GM10266 (cell line): ENCODE data around the gene ASTN2.
A peak's percentile ranks its signal among the peaks of the same experiment; 100 is the strongest.

Experiments used
- DNase-seq: peaks from one replicate; pipeline ENCODE4 v3.0.0; 2012; ENCODE audit errors: extremely low spot score
- TF ChIP-seq, protein P1 (sequence below): IDR thresholded peaks from 2 replicates; pipeline ENCODE4 v1.5.1; 2012; ENCODE audit warnings: mild to moderate bottlenecking, low read depth; ENCODE audit not compliant: control insufficient read depth, insufficient read depth; ENCODE audit errors: missing control alignments

ASTN2 gene

DNA sequence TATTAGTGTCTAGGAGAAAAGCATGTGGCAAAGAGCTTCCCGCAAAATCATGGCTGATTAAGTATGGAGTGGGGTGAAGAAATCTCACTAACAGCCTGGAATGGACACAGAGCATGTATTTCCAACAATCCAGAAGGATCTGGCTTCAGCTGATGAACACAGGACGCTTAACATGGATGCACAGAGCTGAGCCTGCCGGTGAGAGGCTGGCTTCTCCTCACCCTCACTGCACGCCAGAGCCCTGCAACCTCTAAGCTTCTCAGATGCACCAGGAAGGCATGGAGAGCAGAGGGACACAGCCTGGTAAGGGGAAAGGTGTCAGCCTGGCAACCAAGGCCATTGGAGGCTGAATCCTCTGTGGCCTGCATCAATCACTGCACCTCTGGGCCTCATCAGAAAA, 429.3 kb downstream of the ASTN2 start:
- no peak for DNase-seq
- TF ChIP-seq, protein P1, sequence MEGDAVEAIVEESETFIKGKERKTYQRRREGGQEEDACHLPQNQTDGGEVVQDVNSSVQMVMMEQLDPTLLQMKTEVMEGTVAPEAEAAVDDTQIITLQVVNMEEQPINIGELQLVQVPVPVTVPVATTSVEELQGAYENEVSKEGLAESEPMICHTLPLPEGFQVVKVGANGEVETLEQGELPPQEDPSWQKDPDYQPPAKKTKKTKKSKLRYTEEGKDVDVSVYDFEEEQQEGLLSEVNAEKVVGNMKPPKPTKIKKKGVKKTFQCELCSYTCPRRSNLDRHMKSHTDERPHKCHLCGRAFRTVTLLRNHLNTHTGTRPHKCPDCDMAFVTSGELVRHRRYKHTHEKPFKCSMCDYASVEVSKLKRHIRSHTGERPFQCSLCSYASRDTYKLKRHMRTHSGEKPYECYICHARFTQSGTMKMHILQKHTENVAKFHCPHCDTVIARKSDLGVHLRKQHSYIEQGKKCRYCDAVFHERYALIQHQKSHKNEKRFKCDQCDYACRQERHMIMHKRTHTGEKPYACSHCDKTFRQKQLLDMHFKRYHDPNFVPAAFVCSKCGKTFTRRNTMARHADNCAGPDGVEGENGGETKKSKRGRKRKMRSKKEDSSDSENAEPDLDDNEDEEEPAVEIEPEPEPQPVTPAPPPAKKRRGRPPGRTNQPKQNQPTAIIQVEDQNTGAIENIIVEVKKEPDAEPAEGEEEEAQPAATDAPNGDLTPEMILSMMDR: no peak

DNA sequence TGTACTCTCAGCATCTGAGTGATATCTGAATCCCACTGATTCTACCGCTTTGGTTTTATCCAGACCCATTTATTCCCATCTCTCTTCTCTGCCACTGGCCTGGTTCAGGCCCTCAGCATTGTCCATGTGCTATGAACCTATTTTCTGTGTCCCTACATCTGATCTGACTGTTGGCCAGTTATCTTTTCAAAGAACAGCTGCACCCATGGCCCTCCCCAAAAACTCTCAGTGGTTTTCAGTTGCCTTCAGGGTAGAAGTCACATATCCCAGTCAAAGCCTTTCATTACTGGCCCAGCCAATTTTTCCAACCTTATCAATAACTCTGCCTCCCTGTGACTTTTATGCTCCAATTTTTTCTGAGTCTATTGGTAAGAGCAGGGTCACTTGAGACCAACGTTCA, 430.7 kb downstream of the ASTN2 start:
- TF ChIP-seq, protein P1: no peak
- no peak for DNase-seq

DNA sequence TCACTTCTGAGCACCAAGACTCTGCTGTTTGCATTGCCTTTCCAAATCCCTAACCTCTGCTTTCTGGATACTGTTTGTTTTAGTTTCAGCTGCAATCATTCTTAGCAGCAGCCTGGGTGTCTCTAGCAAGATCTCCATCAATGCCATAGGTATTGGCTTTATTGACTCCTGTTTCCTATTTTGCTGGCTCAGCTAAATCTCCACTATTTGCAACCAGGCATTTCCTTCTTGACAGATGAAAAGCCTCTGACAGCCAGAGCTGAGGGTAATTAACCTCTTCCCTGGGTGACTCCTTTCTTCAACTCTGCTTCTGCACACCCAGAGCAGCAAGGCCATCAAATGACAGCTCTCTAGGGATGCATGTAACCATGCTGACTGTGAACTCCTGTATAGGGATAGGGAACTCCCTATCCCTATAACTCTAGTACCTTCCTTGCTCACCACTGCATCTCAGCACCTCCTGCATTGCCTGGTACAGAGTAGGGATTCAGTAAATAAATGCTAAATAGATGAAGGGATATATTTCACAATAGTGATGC, 434.2 kb downstream of the ASTN2 start:
- TF ChIP-seq, protein P1: no peak
- no peak for DNase-seq

DNA sequence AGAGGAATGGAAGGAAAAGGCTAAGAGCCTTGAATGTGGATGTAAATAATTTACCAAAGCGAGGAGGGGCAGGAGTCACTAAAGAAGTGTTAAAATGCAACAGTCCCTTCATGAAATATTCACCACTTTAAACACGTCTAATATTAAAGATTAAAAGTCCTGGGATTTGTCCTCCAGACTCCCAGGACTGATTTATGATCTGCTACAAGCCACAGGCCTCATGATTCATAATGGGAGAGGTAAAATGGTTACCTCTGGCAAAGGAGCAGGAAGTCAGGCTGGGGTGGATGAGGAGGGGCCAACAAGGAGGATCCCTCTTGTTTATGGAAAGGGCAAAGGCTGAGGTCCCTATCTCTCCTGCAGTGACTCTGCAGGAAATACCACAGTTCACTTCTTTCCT, 435.4 kb downstream of the ASTN2 start:
- DNase-seq: no peak
- TF ChIP-seq, protein P1: no peak

DNA sequence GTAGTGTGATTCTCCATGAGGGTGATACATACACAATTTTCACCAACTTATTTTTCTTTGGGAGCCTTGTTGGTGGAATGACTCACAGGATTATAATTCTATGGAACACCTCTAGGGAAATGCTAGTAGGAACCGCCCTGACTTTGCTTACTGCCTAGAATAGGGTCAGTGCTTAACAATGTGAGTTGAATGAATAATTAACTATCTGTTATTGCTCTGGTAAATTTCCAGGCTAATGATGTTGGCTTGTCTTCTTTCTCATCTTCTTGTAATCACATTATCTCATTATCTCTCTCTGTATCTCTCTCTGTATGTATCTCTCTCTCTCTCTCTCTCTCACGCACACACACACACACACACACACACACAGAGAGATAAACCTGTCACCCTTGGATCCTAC, 436.7 kb downstream of the ASTN2 start:
- TF ChIP-seq, protein P1: no peak
- no peak for DNase-seq

DNA sequence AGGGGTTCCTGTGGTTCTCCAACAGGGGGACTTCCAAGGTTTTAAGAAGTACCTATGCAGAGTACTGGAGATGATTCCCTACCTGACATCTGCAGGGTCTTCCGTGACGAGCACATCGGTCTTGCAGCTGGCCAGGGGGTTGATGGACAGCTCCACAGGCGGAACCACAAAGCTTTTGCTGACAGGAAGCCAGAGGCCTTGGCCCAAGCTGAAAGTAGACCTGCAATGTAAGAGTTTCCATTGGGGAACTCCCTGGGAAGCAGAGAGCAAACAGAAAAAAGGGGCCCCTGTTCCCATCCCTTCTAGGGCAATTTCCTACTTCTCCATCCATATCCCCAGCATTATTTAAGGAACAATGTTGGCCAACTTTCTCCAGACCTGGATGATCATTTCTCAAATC, 439.7 kb downstream of the ASTN2 start:
- TF ChIP-seq, protein P1: no peak

DNA sequence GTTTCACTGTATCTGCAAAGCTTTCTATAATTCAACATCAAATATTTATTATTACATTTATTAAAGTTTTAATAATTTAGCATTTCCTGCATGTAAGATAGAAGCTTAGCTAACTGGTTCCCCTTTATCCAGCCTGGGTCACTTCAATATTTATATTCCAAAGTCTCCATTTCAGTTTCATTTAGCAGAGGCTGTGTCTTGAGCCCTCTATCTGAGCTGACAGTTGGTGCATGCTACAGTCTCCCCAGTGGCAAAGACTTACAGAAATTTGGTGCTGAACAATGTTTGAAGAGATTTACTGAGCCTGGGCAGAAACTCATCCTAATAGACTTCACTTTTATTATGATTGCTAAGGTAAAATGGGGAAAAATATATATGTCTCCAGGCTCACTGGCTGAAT, 448.7 kb downstream of the ASTN2 start:
- TF ChIP-seq, protein P1: no peak
- no peak for DNase-seq

More for the DNA sequence above, 439.7 kb downstream of the ASTN2 start:
- DNase-seq: peak; percentile 19
